ENCODE results near the gene CEP19.
A peak's percentile ranks its signal among the peaks of the same experiment; 100 is the strongest.

The CEP19 gene

GRCh38 chr3:196707566-196707965 is 4.5 kb downstream of the CEP19 start:
- DNase-seq = no peak

- no peak for DNase-seq
These were observed 5.3 kb downstream of the CEP19 start for GRCh38 chr3:196706731-196707130.

- DNase-seq = no peak
These were observed 5.7 kb downstream of the CEP19 start for GRCh38 chr3:196706327-196706726.

- DNase-seq = no peak
These were observed 11.2 kb downstream of the CEP19 start for GRCh38 chr3:196700801-196701200.

- no peak for DNase-seq
These were observed 12.3 kb downstream of the CEP19 start for GRCh38 chr3:196699749-196700148.

- no peak for DNase-seq
These were observed 14.8 kb downstream of the CEP19 start for GRCh38 chr3:196697270-196697669.

- DNase-seq = no peak
These were observed 16.2 kb downstream of the CEP19 start for GRCh38 chr3:196695849-196696226.

- peak; percentile 9 for DNase-seq
These were observed 16.9 kb downstream of the CEP19 start for GRCh38 chr3:196694941-196695848.

GRCh38 chr3:196694202-196694638 is 17.8 kb downstream of the CEP19 start:
- DNase-seq = no peak

GRCh38 chr3:196691386-196691785 is 20.7 kb downstream of the CEP19 start:
- no peak for DNase-seq

GRCh38 chr3:196689941-196690660 is 21.9 kb downstream of the CEP19 start:
- no peak for DNase-seq

- DNase-seq = no peak
These were observed 23.7 kb downstream of the CEP19 start for GRCh38 chr3:196688349-196688748.

GRCh38 chr3:196686436-196686835 is 25.6 kb downstream of the CEP19 start:
- no peak for DNase-seq

- DNase-seq = peak; percentile 68
These were observed 27.3 kb downstream of the CEP19 start for GRCh38 chr3:196684548-196685407.

GRCh38 chr3:196677931-196678330 is 34.1 kb downstream of the CEP19 start:
- DNase-seq = no peak

GRCh38 chr3:196677353-196677752 is 34.7 kb downstream of the CEP19 start:
- no peak for DNase-seq

GRCh38 chr3:196673632-196674031 is 38.4 kb downstream of the CEP19 start:
- no peak for DNase-seq

- no peak for DNase-seq
These were observed 41.7 kb downstream of the CEP19 start for GRCh38 chr3:196670339-196670738.

- no peak for DNase-seq
These were observed 44.8 kb downstream of the CEP19 start for GRCh38 chr3:196667056-196667825.

- DNase-seq = no peak
These were observed 45.8 kb downstream of the CEP19 start for GRCh38 chr3:196666001-196666867.
